Measurements from ENCODE around the gene PCDHGB7.
"Not testable (repeated sequence)": the region's sequence is repeated elsewhere in the genome, so short reads cannot be mapped to it uniquely, and the experiment has no call there.

Gene PCDHGB7

GRCh38 chr5:141417494-141418172, at the start of gene PCDHGB7:
Gene PCDHGB7 (plus strand): TSS chr5:141417677. CDS start chr5:141417860, 183 bp downstream.
- DNase-seq: peak; percentile 47

DNA sequence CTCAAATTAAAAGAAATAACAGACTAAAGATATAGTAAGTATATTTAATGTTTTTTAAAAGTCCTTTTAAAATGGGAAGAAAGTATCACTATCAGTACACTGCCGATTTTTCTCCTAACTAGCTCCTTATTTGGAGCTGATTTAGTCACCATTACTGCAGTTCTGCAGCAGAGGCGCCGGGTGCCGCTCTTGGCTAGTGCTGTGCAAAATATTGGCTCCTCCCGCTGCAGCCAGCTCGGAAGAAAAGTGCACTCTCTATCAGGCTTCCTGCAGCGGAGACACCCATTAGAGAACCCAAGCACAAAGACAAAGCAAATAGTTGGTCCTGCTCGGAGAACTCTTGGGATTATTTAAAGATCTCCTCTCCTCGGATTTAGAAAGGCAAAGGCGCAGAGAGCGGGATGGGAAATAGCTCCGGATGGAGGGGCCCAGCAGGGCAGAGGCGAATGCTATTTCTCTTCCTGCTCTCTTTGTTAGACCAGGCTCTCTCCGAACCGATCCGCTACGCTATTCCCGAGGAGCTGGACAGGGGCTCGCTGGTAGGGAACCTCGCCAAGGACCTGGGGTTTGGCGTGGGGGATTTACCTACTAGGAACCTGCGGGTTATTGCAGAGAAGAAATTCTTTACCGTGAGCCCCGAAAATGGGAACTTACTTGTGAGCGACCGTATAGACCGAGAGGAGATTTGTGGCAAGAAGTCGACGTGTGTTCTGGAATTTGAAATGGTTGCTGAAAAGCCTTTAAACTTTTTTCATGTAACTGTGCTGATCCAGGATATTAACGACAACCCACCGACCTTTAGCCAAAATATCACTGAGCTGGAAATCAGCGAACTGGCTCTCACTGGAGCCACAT, 47.3 kb upstream of the PCDHGB7 start, which contains the start of gene PCDHGB3:
TSS of gene PCDHGB3 (plus strand) at position 249 of the 855 bp plus-strand sequence. CDS start at position 402, 153 bp downstream.
- no peak for DNase-seq

DNA sequence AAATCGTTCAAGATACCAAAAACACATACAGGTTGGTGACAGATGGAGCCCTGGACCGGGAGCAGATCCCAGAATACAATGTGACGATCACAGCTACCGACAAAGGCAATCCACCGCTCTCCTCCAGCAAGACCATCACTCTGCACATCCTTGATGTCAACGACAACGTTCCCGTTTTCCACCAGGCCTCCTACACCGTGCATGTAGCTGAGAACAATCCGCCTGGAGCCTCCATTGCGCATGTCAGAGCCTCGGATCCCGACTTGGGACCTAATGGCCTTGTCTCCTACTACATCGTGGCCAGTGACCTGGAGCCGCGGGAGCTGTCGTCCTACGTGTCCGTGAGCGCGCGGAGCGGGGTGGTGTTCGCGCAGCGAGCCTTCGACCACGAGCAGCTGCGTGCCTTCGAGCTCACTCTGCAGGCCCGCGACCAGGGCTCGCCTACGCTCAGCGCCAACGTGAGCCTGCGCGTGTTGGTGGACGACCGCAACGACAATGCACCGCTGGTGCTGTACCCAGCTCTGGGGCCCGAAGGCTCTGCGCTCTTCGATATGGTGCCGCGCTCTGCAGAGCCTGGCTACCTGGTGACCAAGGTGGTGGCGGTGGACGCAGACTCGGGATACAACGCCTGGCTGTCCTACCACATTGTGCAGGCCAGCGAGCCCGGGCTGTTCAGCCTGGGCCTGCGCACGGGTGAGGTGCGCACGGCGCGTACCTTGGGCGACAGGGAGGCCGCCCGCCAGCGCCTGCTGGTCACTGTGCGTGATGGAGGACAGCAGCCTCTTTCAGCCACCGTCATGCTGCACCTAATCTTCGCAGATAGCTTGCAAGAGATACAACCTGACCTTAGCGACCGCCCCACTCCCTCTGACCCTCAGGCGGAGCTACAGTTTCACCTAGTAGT, 45.7 kb upstream of the PCDHGB7 start:
- DNase-seq: no peak

DNA sequence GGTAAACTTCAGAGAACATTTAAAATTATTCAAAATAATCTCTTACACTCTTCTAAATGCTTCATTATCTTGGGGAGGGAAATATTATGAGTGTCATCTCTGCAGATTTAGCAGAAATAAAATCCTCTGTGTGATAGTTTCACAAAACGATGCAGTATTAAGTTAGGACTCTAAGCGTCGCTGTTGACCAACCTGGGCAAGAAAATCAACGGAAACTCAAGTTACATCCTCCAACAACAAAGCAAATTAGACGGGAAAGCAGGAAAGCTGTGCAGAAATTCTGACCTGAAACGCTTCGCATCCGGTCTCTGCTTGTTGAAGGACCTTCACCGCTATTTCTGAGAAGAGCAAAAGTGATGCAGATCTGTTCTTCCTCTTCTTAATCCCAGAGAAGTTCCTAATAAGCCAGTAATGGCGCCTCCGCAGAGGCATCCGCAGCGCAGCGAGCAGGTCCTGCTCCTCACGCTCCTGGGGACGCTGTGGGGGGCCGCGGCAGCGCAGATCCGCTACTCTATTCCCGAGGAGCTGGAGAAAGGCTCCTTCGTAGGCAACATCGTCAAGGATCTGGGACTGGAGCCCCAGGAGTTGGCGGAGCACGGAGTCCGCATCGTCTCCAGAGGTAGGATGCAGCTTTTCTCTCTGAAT, 43.7 kb upstream of the PCDHGB7 start, which contains the start of gene PCDHGA6:
TSS of gene PCDHGA6 (plus strand) at position 219 of the 645 bp plus-strand sequence. CDS start at position 412, 193 bp downstream.
- no peak for DNase-seq

GRCh38 chr5:141374627-141375026, 42.9 kb upstream of the PCDHGB7 start:
- no peak for DNase-seq

DNA sequence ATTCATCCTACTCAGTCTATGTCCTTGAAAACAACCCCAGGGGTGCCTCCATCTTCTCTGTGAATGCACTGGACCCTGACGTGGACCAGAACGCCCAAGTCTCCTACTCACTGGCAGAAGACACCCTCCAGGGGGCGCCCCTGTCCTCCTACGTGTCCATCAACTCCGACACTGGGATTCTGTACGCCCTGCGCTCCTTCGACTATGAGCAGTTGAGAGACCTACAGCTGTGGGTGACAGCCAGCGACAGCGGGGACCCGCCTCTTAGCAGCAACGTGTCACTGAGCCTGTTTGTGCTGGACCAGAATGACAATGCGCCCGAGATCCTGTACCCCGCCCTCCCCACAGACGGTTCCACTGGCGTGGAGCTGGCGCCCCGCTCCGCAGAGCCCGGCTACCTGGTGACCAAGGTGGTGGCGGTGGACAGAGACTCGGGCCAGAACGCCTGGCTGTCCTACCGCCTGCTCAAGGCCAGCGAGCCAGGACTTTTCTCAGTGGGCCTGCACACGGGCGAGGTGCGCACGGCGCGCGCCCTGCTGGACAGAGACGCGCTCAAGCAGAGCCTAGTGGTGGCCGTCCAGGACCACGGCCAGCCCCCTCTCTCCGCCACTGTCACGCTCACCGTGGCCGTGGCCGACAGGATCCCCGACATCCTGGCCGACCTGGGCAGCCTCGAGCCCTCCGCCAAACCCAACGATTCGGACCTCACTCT, 41.9 kb upstream of the PCDHGB7 start:
- DNase-seq: not testable (repeated sequence)

GRCh38 chr5:141382469-141383294, 34.8 kb upstream of the PCDHGB7 start, which contains the start of gene PCDHGA7:
Gene PCDHGA7 (plus strand): TSS chr5:141382742. CDS start chr5:141382900, 158 bp downstream.
- DNase-seq: no peak

- no peak for DNase-seq
These were observed 34.1 kb upstream of the PCDHGB7 start for GRCh38 chr5:141383345-141383744.

DNA sequence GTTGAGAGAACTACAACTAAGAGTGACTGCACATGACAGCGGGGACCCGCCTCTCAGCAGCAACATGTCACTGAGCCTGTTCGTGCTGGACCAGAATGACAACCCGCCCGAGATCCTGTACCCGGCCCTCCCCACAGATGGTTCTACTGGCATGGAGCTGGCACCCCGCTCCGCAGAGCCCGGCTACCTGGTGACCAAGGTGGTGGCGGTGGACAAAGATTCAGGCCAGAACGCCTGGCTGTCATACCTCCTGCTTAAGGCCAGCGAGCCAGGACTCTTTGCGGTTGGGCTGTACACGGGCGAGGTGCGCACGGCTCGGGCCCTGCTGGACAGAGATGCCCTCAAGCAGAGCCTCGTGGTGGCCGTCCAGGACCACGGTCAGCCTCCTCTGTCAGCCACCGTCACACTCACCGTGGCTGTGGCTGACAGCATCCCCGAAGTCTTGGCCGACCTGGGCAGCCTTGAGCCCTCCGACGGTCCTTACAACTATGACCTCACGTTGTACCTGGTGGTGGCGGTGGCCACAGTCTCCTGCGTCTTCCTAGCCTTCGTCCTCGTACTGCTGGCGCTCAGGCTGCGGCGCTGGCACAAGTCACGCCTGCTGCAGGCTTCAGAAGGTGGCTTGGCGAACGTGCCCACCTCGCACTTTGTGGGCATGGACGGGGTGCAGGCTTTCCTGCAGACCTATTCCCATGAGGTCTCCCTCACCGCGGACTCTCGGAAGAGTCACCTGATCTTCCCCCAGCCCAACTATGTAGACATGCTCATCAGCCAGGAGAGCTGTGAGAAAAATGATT, 32.8 kb upstream of the PCDHGB7 start:
- DNase-seq: no peak

DNA sequence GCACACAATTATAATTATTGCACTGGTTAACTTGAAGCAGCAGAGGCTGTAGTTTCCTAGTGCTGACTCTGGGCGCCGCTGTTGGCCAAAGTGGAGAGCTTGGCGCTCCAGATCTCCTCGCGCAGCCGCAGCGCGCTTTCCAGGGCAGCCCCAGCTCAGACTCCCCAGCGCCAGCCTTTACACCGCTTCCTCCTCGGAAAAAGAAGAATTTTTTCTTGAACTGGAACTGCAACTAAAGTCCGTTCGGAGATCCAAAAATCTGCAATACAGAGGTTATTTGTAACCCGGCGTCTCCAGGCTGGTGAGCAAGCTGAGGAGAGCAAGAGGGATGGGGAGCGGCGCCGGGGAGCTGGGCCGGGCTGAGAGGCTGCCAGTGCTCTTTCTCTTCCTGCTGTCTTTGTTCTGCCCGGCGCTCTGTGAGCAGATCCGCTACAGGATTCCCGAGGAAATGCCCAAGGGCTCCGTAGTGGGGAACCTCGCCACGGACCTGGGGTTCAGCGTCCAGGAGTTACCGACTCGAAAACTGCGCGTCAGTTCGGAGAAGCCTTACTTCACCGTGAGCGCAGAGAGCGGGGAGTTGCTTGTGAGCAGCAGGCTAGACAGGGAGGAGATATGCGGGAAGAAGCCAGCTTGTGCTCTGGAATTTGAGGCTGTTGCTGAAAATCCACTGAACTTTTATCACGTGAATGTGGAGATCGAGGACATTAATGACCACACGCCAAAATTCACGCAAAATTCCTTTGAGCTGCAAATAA, 29.7 kb upstream of the PCDHGB7 start, which contains the start of gene PCDHGB4:
TSS of gene PCDHGB4 (plus strand) at position 142 of the 755 bp plus-strand sequence. CDS start at position 329, 187 bp downstream.
- not testable (repeated sequence) for DNase-seq

GRCh38 chr5:141388661-141389060, 28.8 kb upstream of the PCDHGB7 start:
- no peak for DNase-seq

DNA sequence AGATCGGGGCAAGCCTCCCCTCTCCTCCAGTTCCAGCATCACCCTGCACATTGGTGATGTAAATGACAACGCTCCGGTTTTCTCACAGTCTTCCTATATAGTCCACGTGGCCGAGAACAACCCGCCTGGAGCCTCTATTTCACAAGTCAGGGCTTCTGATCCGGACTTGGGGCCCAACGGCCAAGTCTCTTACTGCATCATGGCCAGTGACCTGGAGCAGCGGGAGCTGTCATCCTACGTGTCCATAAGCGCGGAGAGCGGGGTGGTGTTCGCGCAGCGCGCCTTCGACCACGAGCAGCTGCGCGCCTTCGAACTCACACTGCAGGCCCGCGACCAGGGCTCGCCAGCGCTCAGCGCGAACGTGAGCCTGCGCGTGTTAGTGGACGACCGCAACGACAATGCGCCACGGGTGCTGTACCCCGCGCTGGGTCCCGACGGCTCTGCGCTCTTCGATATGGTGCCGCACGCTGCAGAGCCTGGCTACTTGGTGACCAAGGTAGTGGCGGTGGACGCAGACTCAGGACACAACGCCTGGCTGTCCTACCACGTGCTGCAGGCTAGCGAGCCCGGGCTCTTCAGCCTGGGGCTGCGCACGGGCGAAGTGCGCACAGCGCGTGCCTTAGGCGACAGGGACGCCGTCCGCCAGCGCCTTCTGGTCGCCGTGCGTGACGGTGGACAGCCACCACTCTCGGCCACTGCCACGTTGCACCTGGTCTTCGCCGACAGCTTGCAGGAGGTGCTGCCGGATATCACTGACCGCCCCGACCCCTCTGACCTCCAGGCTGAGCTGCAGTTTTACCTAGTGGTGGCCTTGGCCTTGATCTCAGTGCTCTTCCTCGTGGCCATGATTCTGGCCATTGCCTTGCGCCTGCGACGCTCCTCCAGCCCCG, 28.1 kb upstream of the PCDHGB7 start:
- DNase-seq: no peak

DNA sequence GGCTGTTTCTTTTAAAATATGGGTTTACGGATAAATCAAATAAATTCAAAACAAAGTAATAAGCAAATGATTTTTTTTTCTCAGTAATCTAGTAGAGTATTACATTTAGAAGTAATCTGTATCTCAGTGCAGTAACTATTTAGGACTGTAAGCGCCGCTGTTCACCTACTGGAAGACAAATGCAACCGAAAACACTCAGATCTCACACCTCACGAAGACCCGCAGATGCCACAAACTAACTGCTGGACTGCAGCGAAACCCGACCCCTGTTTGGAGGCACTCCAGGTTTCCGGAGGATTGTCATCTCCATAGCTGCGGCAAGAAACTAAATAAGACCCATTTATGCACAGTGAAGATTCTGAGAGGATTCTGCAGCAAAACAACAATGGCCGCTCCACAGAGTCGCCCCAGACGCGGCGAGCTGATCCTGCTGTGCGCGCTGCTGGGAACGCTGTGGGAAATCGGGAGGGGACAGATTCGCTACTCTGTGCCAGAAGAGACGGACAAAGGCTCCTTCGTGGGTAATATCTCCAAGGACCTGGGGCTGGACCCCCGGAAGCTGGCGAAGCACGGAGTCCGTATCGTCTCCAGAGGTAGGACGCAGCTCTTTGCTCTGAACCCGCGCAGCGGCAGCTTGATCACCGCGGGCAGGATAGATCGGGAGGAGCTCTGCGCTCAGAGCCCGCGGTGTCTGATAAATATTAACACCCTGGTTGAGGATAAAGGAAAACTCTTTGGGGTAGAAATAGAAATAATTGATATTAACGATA, 24.9 kb upstream of the PCDHGB7 start, which contains the start of gene PCDHGA8:
TSS of gene PCDHGA8 (plus strand) at position 205 of the 770 bp plus-strand sequence. CDS start at position 386, 181 bp downstream.
- DNase-seq: no peak

- no peak for DNase-seq
These were observed 24.2 kb upstream of the PCDHGB7 start for GRCh38 chr5:141393267-141393666.

GRCh38 chr5:141394401-141395187, 22.9 kb upstream of the PCDHGB7 start:
- not testable (repeated sequence) for DNase-seq
